ENCODE results near the gene S100PBP. TPM values are rescaled to one million over a fixed set of nuclear protein-coding genes. Genes with fewer than 3 reads are reported as not detected.

The S100PBP gene
- total and polyA plus RNA-seq, 2 donors (not counting 1 experiment from before 2014, with no cell fraction given), result 36.3 to 41.8 TPM

- DNase-seq (ENCODE audit: low read depth in 2 of 2), result no peak
- Histone ChIP-seq H3K4me2 (ENCODE audit: extremely low read depth, insufficient read depth, low read length) (no peak overlapping the region), H4K20me1 (ENCODE audit: control insufficient read depth, extremely low read depth, insufficient read depth, low read length) (no peaks in the 10 kb centered on the region), H3K4me1 (ENCODE audit: control insufficient read depth, extremely low read depth, insufficient read depth, low read length) (no peaks in the 10 kb centered on the region), H3K4me3 (replicated peaks in 1 of 4; ENCODE audit: control extremely low read depth in 1 of 4, insufficient read depth in 1 of 4, low read depth in 3 of 4, low read length in 4 of 4) (no peak overlapping the region), H3K27ac (ENCODE audit: insufficient read depth, low read length) (no peak overlapping the region), H3K9ac (ENCODE audit: insufficient read depth, low read length) (no peak overlapping the region), H3K79me2 (ENCODE audit: control insufficient read depth, insufficient read depth, low read length) (no peaks in the 10 kb centered on the region), H3K27me3 (ENCODE audit: control insufficient read depth, insufficient read depth, low read length) (no peaks in the 10 kb centered on the region), H3K9me3 (ENCODE audit: control insufficient read depth, insufficient read depth, low read depth, low read length) (no peaks in the 10 kb centered on the region), H2AFZ (ENCODE audit: low read length) (no peak overlapping the region), H3K36me3 (ENCODE audit: control insufficient read depth, insufficient read depth, low read length) (no peaks in the 10 kb centered on the region)
- TF ChIP-seq CTCF (conservative IDR thresholded peaks at IDR 0.05 in 1 of 2, IDR thresholded peaks at IDR 0.05 in 1 of 2; ENCODE audit: low read depth in 1 of 2, low read length in 2 of 2), result no peak
- TF ChIP-seq EZH2 (IDR thresholded peaks at IDR 0.05; ENCODE audit: low read length, missing control alignments), result no peak
Observed at GRCh38 chr1:32877211-32878110, 60.0 kb downstream of the S100PBP start.

GRCh38 chr1:32878183-32878582 is 60.7 kb downstream of the S100PBP start:
- Histone ChIP-seq H3K36me3 (ENCODE audit: control insufficient read depth, insufficient read depth, low read length) (no peaks in the 10 kb centered on the region), H3K9me3 (ENCODE audit: control insufficient read depth, insufficient read depth, low read depth, low read length) (no peaks in the 10 kb centered on the region), H3K79me2 (ENCODE audit: control insufficient read depth, insufficient read depth, low read length) (no peaks in the 10 kb centered on the region), H3K27me3 (ENCODE audit: control insufficient read depth, insufficient read depth, low read length) (no peaks in the 10 kb centered on the region), H4K20me1 (ENCODE audit: control insufficient read depth, extremely low read depth, insufficient read depth, low read length) (no peaks in the 10 kb centered on the region), H2AFZ (ENCODE audit: low read length) (no peak overlapping the region), H3K4me3 (replicated peaks in 1 of 4; ENCODE audit: control extremely low read depth in 1 of 4, insufficient read depth in 1 of 4, low read depth in 3 of 4, low read length in 4 of 4) (no peak overlapping the region), H3K9ac (ENCODE audit: insufficient read depth, low read length) (no peak overlapping the region), H3K27ac (ENCODE audit: insufficient read depth, low read length) (no peak overlapping the region), H3K4me2 (ENCODE audit: extremely low read depth, insufficient read depth, low read length) (no peak overlapping the region), H3K4me1 (ENCODE audit: control insufficient read depth, extremely low read depth, insufficient read depth, low read length) (no peaks in the 10 kb centered on the region)
- TF ChIP-seq EZH2 (IDR thresholded peaks at IDR 0.05; ENCODE audit: low read length, missing control alignments) (no peak), CTCF (conservative IDR thresholded peaks at IDR 0.05 in 1 of 2, IDR thresholded peaks at IDR 0.05 in 1 of 2; ENCODE audit: low read depth in 1 of 2, low read length in 2 of 2) (no peak)
- DNase-seq (ENCODE audit: low read depth in 2 of 2), result peak in 1 of 2 donors; percentile 30

DNA sequence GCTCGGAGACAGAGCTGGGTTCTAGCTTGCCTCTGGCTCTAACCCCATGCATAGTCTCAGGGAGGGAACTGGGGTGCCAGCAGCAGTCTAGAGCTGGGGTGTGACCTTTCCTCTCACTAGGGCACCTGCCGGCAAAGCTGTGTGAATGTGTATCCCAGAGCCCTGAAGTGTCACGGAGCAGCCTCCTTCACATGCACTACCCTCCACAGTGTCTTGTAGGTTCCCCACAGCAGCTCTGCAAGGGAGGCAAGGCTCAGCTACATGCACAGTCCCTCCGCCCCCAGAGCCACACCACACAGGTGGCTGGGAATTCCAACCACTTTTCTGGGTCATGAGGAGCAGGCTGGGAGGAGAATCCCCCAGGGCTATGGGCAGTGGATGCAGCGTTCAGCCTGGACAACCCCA is 61.2 kb downstream of the S100PBP start:
- TF ChIP-seq CTCF (conservative IDR thresholded peaks at IDR 0.05 in 1 of 2, IDR thresholded peaks at IDR 0.05 in 1 of 2; ENCODE audit: low read depth in 1 of 2, low read length in 2 of 2) (no peak), EZH2 (IDR thresholded peaks at IDR 0.05; ENCODE audit: low read length, missing control alignments) (no peak)
- H3K9me3 ChIP-seq (ENCODE audit: control insufficient read depth, insufficient read depth, low read depth, low read length), result no peaks in the 10 kb centered on the region
- no peak for DNase-seq (ENCODE audit: low read depth in 2 of 2)

More for the DNA sequence above, 61.2 kb downstream of the S100PBP start:
- no peaks in the 10 kb centered on the region for H3K4me1 ChIP-seq (ENCODE audit: control insufficient read depth, extremely low read depth, insufficient read depth, low read length)
- H3K36me3 ChIP-seq (ENCODE audit: control insufficient read depth, insufficient read depth, low read length), result no peaks in the 10 kb centered on the region
- no peak overlapping the region for H3K4me3 ChIP-seq (replicated peaks in 1 of 4; ENCODE audit: control extremely low read depth in 1 of 4, insufficient read depth in 1 of 4, low read depth in 3 of 4, low read length in 4 of 4)
- H3K4me2 ChIP-seq (ENCODE audit: extremely low read depth, insufficient read depth, low read length), result no peak overlapping the region
- no peak overlapping the region for H2AFZ ChIP-seq (ENCODE audit: low read length)
- no peaks in the 10 kb centered on the region for H3K79me2 ChIP-seq (ENCODE audit: control insufficient read depth, insufficient read depth, low read length)
- H3K9ac ChIP-seq (ENCODE audit: insufficient read depth, low read length), result no peak overlapping the region
- no peaks in the 10 kb centered on the region for H4K20me1 ChIP-seq (ENCODE audit: control insufficient read depth, extremely low read depth, insufficient read depth, low read length)
- no peak overlapping the region for H3K27ac ChIP-seq (ENCODE audit: insufficient read depth, low read length)
- peaks cover 4% of the 10 kb centered on the region for H3K27me3 ChIP-seq (ENCODE audit: control insufficient read depth, insufficient read depth, low read length)
